IPS-NIHi7 (cell line): ENCODE data around the gene SPC24.
"Not testable (repeated sequence)": the region's sequence is repeated elsewhere in the genome, so short reads cannot be mapped to it uniquely, and the experiment has no call there.

ENCODE experiments used
- DNase-seq: peaks from one replicate; pipeline ENCODE4 v3.0.0; 2012; ENCODE audit warnings: mixed read lengths; ENCODE audit errors: extremely low spot score

Gene SPC24

GRCh38 chr19:11097367-11097766, 58.2 kb downstream of the SPC24 start:
- DNase-seq: not testable (repeated sequence)

- DNase-seq: no peak
Measured at GRCh38 chr19:11096210-11096841, 59.3 kb downstream of the SPC24 start.
